Endothelial cell of umbilical vein (primary cell): ENCODE results near the gene PSAPL1.

ENCODE experiments used
- EZH2 ChIP-seq: IDR thresholded peaks from 2 replicates; pipeline ENCODE4 v1.6.1; 2012; ENCODE audit warnings: borderline replicate concordance, low read depth, mild to moderate bottlenecking, moderate library complexity, low read length, inconsistent platforms; ENCODE audit not compliant: severe bottlenecking
- JUN ChIP-seq: IDR thresholded peaks from 2 replicates; pipeline ENCODE4 v1.6.1; 2011; ENCODE audit warnings: borderline replicate concordance, low read depth; ENCODE audit not compliant: insufficient read length, insufficient read depth
- POLR2AphosphoS5 ChIP-seq: IDR thresholded peaks from 2 replicates; pipeline ENCODE4 v1.6.1; 2012; ENCODE audit warnings: low read depth, mild to moderate bottlenecking, control low read depth, low read length, moderate library complexity; ENCODE audit not compliant: insufficient read depth
- TF ChIP-seq, protein P1 (sequence below), 2 donors: IDR thresholded peaks; 1 replicate in 1 of 2; 2 replicates in 1 of 2; pipeline ENCODE4 v1.5.1; 2011; ENCODE audit warnings: low read length in 2 of 2, mild to moderate bottlenecking in 2 of 2, moderate library complexity in 2 of 2, control low read depth in 1 of 2, inconsistent platforms in 1 of 2, low read depth in 1 of 2; ENCODE audit not compliant: insufficient read depth in 1 of 2; ENCODE audit errors: extremely low read depth in 1 of 2

- TF ChIP-seq EZH2, result no peak
- TF ChIP-seq, protein P1, sequence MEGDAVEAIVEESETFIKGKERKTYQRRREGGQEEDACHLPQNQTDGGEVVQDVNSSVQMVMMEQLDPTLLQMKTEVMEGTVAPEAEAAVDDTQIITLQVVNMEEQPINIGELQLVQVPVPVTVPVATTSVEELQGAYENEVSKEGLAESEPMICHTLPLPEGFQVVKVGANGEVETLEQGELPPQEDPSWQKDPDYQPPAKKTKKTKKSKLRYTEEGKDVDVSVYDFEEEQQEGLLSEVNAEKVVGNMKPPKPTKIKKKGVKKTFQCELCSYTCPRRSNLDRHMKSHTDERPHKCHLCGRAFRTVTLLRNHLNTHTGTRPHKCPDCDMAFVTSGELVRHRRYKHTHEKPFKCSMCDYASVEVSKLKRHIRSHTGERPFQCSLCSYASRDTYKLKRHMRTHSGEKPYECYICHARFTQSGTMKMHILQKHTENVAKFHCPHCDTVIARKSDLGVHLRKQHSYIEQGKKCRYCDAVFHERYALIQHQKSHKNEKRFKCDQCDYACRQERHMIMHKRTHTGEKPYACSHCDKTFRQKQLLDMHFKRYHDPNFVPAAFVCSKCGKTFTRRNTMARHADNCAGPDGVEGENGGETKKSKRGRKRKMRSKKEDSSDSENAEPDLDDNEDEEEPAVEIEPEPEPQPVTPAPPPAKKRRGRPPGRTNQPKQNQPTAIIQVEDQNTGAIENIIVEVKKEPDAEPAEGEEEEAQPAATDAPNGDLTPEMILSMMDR (IDR thresholded peaks at IDR 0.05; ENCODE audit: extremely low read depth in 1 of 2, insufficient read depth in 1 of 2, low read depth in 1 of 2, low read length in 2 of 2), result no peak
- no peak for TF ChIP-seq POLR2AphosphoS5
- no peak for TF ChIP-seq JUN
Measured at GRCh38 chr4:7412554-7412912, 22.2 kb downstream of the PSAPL1 start.
